Activated CD8-positive, alpha-beta T cell treated with anti-CD3 and anti-CD28 coated beads, Interleukin-2, amount 10 ng/mL, durations not matched to agents 7 days and 5 days (primary cell): ENCODE results near the gene DIP2C. TPM values are rescaled to one million over a fixed set of nuclear protein-coding genes. Genes with fewer than 3 reads are reported as not detected.
A peak's percentile ranks its signal among the peaks of the same experiment; 100 is the strongest.

ENCODE experiments used
- ATAC-seq: fragments of 150-1000 bp; cut with Tn5 transposase; one replicate; pipeline ENCODE4 v1.10.0; 2021; ENCODE audit warnings: moderate library complexity
- CTCF ChIA-PET: fragments of 350-600 bp; sonication (Branson Sonifier 250); formaldehyde crosslinking; loops from one replicate; lab custom pipeline; 2021; ENCODE audit warnings: antibody characterized with exemption; lab: Charles Lee
- POLR2A ChIA-PET: fragments of 350-600 bp; sonication (Branson Sonifier 250); formaldehyde crosslinking; loops from one replicate; lab custom pipeline; 2021; ENCODE audit warnings: antibody characterized with exemption; lab: Charles Lee
- DNase-seq: peaks from one replicate; pipeline ENCODE4 v3.0.0-alpha.2; 2020
- H3K27ac Mint-ChIP-seq: one replicate; pipeline ENCODE4 v1.8.0; 2021; ENCODE audit warnings: mild to moderate bottlenecking, mixed read lengths
- H3K27me3 Mint-ChIP-seq: one replicate; pipeline ENCODE4 v1.8.0; 2021; ENCODE audit warnings: low read depth, mixed read lengths
- H3K36me3 Mint-ChIP-seq: one replicate; pipeline ENCODE4 v1.8.0; 2021; ENCODE audit warnings: low read depth, mixed read lengths
- H3K4me1 Mint-ChIP-seq: one replicate; pipeline ENCODE4 v1.8.0; 2021; ENCODE audit warnings: low read depth, mixed read lengths
- H3K4me3 Mint-ChIP-seq: one replicate; pipeline ENCODE4 v1.8.0; 2021; ENCODE audit warnings: mild to moderate bottlenecking, mixed read lengths
- H3K9me3 Mint-ChIP-seq: one replicate; pipeline ENCODE4 v1.8.0; 2022; ENCODE audit warnings: mixed read lengths; ENCODE audit not compliant: insufficient read depth
- total RNA-seq, 2 experiments: library from RNA; stranded (reverse); gene quantifications; one replicate each; pipeline ENCODE4 v1.2.3, GENCODE V29; 2021

Gene DIP2C
- total RNA-seq, 2 experiments from 2014 or later: 0.34 to 0.39 TPM

DNA sequence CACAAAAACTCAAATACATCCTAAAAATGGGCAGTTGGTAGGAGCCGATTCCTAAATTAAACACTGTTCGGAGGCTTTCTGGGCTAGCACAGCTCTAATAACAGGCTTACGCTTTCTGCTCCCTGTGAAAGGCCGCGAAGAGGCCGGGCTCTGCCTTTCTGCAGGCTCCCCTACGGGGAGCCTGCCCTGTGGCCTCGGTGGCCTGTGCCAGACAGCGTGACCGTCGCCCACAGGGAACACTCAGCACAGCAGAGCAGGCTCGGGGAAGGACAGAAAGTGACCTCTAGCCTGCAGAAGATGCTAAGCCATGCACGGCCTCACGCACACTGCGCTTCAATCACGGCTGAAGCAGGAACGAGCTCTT lies 64.2 kb downstream of the DIP2C start:
- ChIA-PET CTCF (no interaction called here), POLR2A (no interaction called here)
- Mint-ChIP-seq H3K4me1 (peaks cover 8% of the 10 kb centered on the region), H3K4me3 (no peak overlapping the region), H3K36me3 (no peaks in the 10 kb centered on the region), H3K27ac (no peak overlapping the region), H3K9me3 (no peaks in the 10 kb centered on the region), H3K27me3 (peaks cover 15% of the 10 kb centered on the region)
- no peak for DNase-seq
- ATAC-seq: no peak

GRCh38 chr10:624605-625332 lies 64.7 kb downstream of the DIP2C start:
- DNase-seq (no peak), ATAC-seq (no peak)
- Mint-ChIP-seq H3K27me3 (peaks cover 18% of the 10 kb centered on the region), H3K9me3 (no peaks in the 10 kb centered on the region), H3K4me1 (peaks cover 5% of the 10 kb centered on the region), H3K27ac (peak overlapping the region; percentile 67), H3K4me3 (no peak overlapping the region), H3K36me3 (no peaks in the 10 kb centered on the region)
- POLR2A ChIA-PET: no interaction called here
- CTCF ChIA-PET: no interaction called here

DNA sequence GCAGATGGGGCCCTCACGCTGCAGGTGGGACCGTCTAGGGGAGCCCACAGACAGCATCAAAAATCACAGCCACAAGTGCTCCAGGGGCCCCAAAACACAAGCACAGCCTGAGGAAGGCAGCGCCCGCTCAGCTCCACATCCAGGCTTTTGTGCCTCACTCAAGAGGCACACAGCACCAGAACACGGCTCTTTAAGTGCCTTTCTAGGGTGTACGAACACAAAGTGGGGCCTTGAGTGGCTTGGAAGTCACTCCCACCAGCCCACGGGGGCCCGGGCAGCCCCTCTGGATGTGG lies 65.2 kb downstream of the DIP2C start:
- POLR2A ChIA-PET: no interaction called here
- H3K36me3 Mint-ChIP-seq: no peaks in the 10 kb centered on the region
- no peak for ATAC-seq
- H3K27ac Mint-ChIP-seq: no peak overlapping the region
- no peak overlapping the region for H3K4me3 Mint-ChIP-seq
- H3K27me3 Mint-ChIP-seq: peaks cover 19% of the 10 kb centered on the region
- DNase-seq: no peak
- H3K9me3 Mint-ChIP-seq: no peaks in the 10 kb centered on the region
- CTCF ChIA-PET: no interaction called here
- no peaks in the 10 kb centered on the region for H3K4me1 Mint-ChIP-seq

DNA sequence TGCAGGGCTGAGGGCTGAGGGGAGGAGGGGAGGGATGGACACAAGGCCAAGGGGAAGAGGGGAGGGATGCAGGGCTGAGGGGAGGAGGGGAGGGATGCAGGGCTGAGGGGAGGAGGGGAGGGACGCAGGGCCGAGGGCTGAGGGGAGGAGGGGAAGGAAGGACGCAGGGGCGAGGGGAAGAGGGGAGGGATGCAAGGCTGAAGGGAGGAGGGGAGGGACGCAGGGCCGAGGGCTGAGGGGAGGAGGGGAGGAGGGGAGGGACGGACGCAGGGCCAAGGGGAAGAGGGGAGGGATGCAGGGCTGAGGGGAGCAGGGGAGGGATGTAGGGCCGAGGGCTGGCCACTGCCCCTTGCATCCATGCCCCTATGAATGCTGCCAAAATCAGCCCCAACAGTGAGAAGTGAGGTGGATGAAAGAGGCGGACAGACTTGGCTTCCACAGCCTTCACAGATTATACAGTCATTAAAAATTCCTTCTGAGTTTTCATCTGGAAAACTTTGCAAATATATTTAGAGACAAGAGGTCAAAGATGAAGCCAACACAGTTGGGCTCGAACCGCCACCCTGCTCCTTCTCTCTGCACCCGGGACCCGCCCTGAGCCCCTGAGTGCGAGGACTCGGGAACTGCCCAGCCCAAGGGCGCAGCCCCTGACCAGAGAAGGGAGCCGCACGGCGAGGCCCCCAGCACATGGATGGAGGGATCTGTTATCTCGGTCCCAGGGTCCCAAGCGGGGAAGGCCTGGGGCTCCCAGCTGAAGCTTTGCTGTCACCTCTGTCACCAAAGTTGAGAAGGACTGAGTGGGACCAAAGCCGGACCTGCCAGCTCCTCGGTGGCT lies 65.8 kb downstream of the DIP2C start:
- DNase-seq (no peak), ATAC-seq (no peak)
- no peaks in the 10 kb centered on the region for H3K4me1 Mint-ChIP-seq
- no peaks in the 10 kb centered on the region for H3K36me3 Mint-ChIP-seq
- POLR2A ChIA-PET: no interaction called here
- CTCF ChIA-PET: no interaction called here
- H3K27me3 Mint-ChIP-seq: peaks cover 21% of the 10 kb centered on the region
- H3K27ac Mint-ChIP-seq: no peak overlapping the region
- no peaks in the 10 kb centered on the region for H3K9me3 Mint-ChIP-seq
- H3K4me3 Mint-ChIP-seq: no peak overlapping the region

- H3K27me3 Mint-ChIP-seq: peaks cover 21% of the 10 kb centered on the region
- ATAC-seq: no peak
- no peaks in the 10 kb centered on the region for H3K4me1 Mint-ChIP-seq
- ChIA-PET POLR2A (no interaction called here), CTCF (no interaction called here)
- no peak overlapping the region for H3K4me3 Mint-ChIP-seq
- DNase-seq: no peak
- no peaks in the 10 kb centered on the region for H3K9me3 Mint-ChIP-seq
- H3K36me3 Mint-ChIP-seq: no peaks in the 10 kb centered on the region
- no peak overlapping the region for H3K27ac Mint-ChIP-seq
These were observed 66.5 kb downstream of the DIP2C start for GRCh38 chr10:623014-623413.

- DNase-seq (no peak), ATAC-seq (no peak)
- Mint-ChIP-seq H3K4me1 (no peaks in the 10 kb centered on the region), H3K27me3 (peaks cover 23% of the 10 kb centered on the region), H3K4me3 (no peak overlapping the region), H3K27ac (no peak overlapping the region), H3K9me3 (no peaks in the 10 kb centered on the region), H3K36me3 (no peaks in the 10 kb centered on the region)
- ChIA-PET CTCF (no interaction called here), POLR2A (no interaction called here)
These were observed 67.3 kb downstream of the DIP2C start for GRCh38 chr10:621981-622740.

- ChIA-PET POLR2A (no interaction called here), CTCF (no interaction called here)
- Mint-ChIP-seq H3K9me3 (no peaks in the 10 kb centered on the region), H3K27ac (no peak overlapping the region), H3K4me1 (no peaks in the 10 kb centered on the region), H3K4me3 (no peak overlapping the region), H3K36me3 (no peaks in the 10 kb centered on the region), H3K27me3 (peaks cover 23% of the 10 kb centered on the region)
- DNase-seq (no peak), ATAC-seq (no peak)
These were observed 68.0 kb downstream of the DIP2C start for GRCh38 chr10:621513-621912.

- Mint-ChIP-seq H3K27ac (no peak overlapping the region), H3K4me1 (no peaks in the 10 kb centered on the region), H3K4me3 (no peak overlapping the region), H3K27me3 (peaks cover 23% of the 10 kb centered on the region), H3K9me3 (no peaks in the 10 kb centered on the region), H3K36me3 (no peaks in the 10 kb centered on the region)
- ChIA-PET POLR2A (no interaction called here), CTCF (no interaction called here)
- ATAC-seq (no peak), DNase-seq (no peak)
These were observed 68.5 kb downstream of the DIP2C start for GRCh38 chr10:620971-621370.

DNA sequence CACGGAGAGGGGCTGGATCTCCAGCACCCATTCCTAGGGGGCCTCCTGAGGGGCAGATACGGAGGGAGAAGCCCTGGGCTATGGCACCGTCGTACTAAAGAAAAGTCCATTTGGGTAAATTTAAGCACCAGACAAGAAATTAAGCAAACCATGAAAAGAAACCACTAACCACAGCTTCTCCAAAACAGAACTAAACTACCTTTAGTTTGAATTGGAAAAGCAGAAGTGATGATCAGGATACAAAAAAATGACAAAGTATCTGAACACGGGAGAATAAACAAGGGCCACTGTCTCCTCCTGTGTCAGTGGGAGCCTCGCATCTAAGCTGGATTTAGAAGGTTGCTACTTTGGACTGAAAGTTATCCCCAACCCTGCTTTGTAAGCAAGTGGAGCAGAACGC lies 69.1 kb downstream of the DIP2C start:
- CTCF ChIA-PET: no interaction called here
- Mint-ChIP-seq H3K36me3 (no peaks in the 10 kb centered on the region), H3K27me3 (peaks cover 23% of the 10 kb centered on the region), H3K4me1 (no peaks in the 10 kb centered on the region), H3K9me3 (no peaks in the 10 kb centered on the region), H3K4me3 (no peak overlapping the region), H3K27ac (no peak overlapping the region)
- no peak for DNase-seq
- ATAC-seq: no peak
- POLR2A ChIA-PET: no interaction called here

DNA sequence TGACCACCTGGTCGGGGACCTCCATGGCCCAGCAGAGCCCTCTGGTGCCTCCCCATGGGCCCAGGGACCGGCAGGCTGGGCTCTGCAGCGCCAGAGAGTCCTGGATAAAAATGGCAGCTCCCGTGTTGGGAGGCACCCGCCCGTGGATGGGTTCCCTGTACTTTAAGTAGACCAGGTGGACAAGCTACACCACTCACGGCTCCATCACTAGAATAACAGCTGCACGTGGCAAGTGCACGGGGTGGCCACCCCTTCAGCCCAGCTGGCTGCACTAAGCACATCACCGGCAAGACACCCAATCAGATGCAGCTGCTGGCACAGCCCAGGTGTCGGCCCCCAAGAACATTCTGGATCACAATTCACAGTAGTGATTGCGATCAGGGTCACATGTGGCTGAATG lies 69.8 kb downstream of the DIP2C start:
- DNase-seq: no peak
- Mint-ChIP-seq H3K9me3 (no peaks in the 10 kb centered on the region), H3K36me3 (no peaks in the 10 kb centered on the region), H3K4me3 (no peak overlapping the region), H3K27me3 (peaks cover 23% of the 10 kb centered on the region), H3K4me1 (no peaks in the 10 kb centered on the region), H3K27ac (no peak overlapping the region)
- ATAC-seq: no peak
- POLR2A ChIA-PET: no interaction called here
- CTCF ChIA-PET: no interaction called here

GRCh38 chr10:618229-618989 lies 71.1 kb downstream of the DIP2C start:
- Mint-ChIP-seq H3K4me3 (no peak overlapping the region), H3K9me3 (no peaks in the 10 kb centered on the region), H3K27me3 (peaks cover 23% of the 10 kb centered on the region), H3K4me1 (no peaks in the 10 kb centered on the region), H3K27ac (no peak overlapping the region), H3K36me3 (no peaks in the 10 kb centered on the region)
- DNase-seq (no peak), ATAC-seq (no peak)
- ChIA-PET POLR2A (no interaction called here), CTCF (no interaction called here)

- Mint-ChIP-seq H3K4me3 (no peak overlapping the region), H3K9me3 (no peaks in the 10 kb centered on the region), H3K36me3 (no peaks in the 10 kb centered on the region), H3K4me1 (no peaks in the 10 kb centered on the region), H3K27me3 (peaks cover 23% of the 10 kb centered on the region), H3K27ac (no peak overlapping the region)
- DNase-seq (no peak), ATAC-seq (no peak)
- POLR2A ChIA-PET: no interaction called here
- CTCF ChIA-PET: no interaction called here
These were observed 72.0 kb downstream of the DIP2C start for GRCh38 chr10:617471-617870.
